Erythroblast (primary cell): ENCODE measurements around the gene UBAC2.

ENCODE experiments used
- GATA1 ChIP-seq: IDR thresholded peaks from 2 replicates; pipeline ENCODE4 v1.6.1; 2011; ENCODE audit warnings: low read depth, mild to moderate bottlenecking, control low read depth, low read length, moderate library complexity
- POLR2A ChIP-seq: IDR thresholded peaks from 2 replicates; pipeline ENCODE4 v1.6.1; 2011; ENCODE audit warnings: mild to moderate bottlenecking, low read length

GRCh38 chr13:99191336-99191899 is 9.2 kb upstream of the UBAC2 start:
- TF ChIP-seq POLR2A: no peak
- TF ChIP-seq GATA1: no peak
